Measurements from ENCODE around the gene DBH. TPM values are rescaled to one million over a fixed set of nuclear protein-coding genes. Genes with fewer than 3 reads are reported as not detected.

Gene DBH
- polyA plus RNA-seq, 1 donor, result 0.66 TPM

DNA sequence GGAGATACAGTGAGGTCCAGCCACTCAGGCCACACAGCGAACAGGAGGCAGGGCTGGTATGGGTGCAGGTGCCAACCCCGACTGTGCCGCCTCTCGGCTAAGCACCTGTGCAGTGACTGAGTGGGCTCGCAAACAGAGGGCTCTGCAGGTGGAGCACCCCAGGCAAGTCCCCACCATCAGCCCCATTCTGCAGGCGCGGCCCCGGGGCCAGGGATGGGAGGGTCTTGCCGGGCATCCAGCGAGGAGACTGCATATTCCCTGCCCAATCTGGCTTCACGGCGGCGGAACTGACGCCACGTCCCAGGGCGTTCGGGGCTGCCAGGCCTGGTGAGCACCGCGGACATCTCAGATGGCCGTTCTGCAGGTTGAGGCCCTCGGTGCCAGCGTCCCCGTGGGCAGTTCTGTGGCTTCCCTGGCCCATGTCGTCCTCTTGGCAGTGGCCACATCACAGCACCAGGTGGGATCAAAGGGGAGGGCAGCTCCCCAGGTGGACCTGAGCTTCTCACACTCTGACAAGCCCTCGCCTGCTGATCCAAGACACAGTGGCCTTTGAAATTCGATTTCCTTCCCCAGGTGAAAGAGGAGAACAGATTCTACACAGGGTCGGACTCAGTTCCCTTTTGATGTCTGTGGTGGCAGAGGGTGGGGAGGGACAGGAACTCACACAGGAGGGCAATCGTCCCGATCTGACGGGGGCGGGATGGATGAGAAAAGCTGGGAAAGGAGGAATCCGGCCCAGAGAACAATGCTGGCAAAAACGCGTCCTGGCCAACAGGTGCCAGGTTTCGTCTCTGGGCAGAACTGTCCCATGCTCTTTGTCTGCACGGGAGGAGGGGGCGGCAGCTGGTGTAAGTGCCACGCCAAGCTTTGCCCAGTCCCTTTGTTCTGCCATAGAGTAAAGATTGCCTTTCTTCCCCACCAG is 18.8 kb downstream of the DBH start:
- Histone ChIP-seq H3K9me3 (ENCODE audit: control insufficient read depth, low read depth, low read length) (peaks cover 8% of the 10 kb centered on the region), H3K36me3 (ENCODE audit: control insufficient read depth, insufficient read depth, low read length) (no peaks in the 10 kb centered on the region), H3K4me1 (ENCODE audit: control insufficient read depth, insufficient read depth, low read length) (peaks cover 13% of the 10 kb centered on the region), H3K4me3 (ENCODE audit: low read length) (no peak overlapping the region), H3K27me3 (ENCODE audit: control insufficient read depth, insufficient read depth, low read length) (peaks cover 55% of the 10 kb centered on the region), H3K27ac (ENCODE audit: low read length) (no peak overlapping the region)
- no CpG with 5 or more reads among the region's 38 CpGs for WGBS (ENCODE audit: insufficient coverage, low lambda C conversion rate)
- DNase-seq, result no peak

DNA sequence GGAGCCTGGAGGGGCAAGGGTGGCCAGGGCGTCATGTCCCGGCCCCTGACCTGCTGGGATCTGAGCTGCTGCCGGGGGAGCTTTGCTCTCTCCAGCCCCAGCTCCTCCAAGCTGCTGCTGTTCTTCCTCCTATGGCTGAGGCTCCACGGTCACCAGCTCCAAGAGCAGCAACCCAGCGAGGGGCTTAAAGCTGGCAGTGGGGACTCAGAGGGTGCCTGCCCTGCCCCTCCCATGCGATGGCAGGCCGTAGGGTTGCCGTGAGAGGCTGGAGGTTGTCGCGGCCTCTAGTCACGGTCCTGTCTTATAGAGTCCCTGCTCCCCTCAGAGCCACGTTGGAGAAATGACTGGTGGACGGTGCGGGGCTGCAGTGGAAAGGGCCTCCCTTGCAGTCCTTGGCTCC is 19.5 kb downstream of the DBH start:
- Histone ChIP-seq H3K36me3 (ENCODE audit: control insufficient read depth, insufficient read depth, low read length) (no peaks in the 10 kb centered on the region), H3K4me1 (ENCODE audit: control insufficient read depth, insufficient read depth, low read length) (peaks cover 13% of the 10 kb centered on the region), H3K27me3 (ENCODE audit: control insufficient read depth, insufficient read depth, low read length) (peaks cover 57% of the 10 kb centered on the region), H3K9me3 (ENCODE audit: control insufficient read depth, low read depth, low read length) (peaks cover 8% of the 10 kb centered on the region), H3K27ac (ENCODE audit: low read length) (no peak overlapping the region), H3K4me3 (ENCODE audit: low read length) (no peak overlapping the region)
- WGBS (ENCODE audit: insufficient coverage, low lambda C conversion rate), result no CpG with 5 or more reads among the region's 14 CpGs
- DNase-seq, result no peak

DNA sequence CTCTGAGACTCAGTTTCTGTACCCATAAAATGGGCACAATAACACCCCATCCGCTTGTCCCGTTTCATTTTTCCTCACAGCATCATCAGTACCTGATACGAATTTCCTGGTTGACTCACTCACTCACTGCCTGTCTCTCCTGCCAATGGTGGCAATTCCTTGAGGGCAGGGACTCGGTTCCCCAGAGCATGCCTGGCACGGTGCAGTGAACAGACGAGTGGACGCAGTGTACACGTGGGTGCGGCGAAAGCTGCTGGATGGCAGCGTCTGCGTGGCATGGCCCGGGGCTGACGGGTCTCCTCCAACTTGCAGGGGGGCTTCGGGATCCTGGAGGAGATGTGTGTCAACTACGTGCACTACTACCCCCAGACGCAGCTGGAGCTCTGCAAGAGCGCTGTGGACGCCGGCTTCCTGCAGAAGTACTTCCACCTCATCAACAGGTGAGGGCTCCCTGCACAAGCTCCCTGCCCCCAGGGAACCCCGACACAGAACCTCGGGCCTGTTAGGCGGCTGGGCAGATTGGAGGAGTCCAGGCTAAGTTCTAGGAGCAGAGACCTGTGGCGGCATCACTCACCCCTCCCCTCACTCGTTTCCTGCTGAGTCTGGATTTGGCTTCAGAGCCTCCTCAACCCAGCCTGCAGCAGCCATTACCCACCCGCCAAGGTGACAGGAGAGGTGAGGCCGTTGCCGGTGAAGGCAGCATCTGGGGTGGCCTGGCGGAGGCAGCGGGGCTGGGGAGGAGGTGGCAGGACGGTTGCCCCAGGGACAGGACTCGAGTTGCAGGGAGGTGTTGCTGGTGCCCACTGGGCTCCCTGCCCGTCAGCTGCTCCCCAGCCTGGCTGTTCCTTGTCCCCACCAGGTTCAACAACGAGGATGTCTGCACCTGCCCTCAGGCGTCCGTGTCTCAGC is 20.3 kb downstream of the DBH start:
- H3K9me3 ChIP-seq (ENCODE audit: control insufficient read depth, low read depth, low read length), result peaks cover 8% of the 10 kb centered on the region
- no peak overlapping the region for H3K4me3 ChIP-seq (ENCODE audit: low read length)
- no CpG with 5 or more reads among the region's 36 CpGs for WGBS (ENCODE audit: insufficient coverage, low lambda C conversion rate)
- no peak for DNase-seq
- peaks cover 13% of the 10 kb centered on the region for H3K4me1 ChIP-seq (ENCODE audit: control insufficient read depth, insufficient read depth, low read length)
- H3K27me3 ChIP-seq (ENCODE audit: control insufficient read depth, insufficient read depth, low read length), result peaks cover 57% of the 10 kb centered on the region
- H3K27ac ChIP-seq (ENCODE audit: low read length), result no peak overlapping the region
- H3K36me3 ChIP-seq (ENCODE audit: control insufficient read depth, insufficient read depth, low read length), result no peaks in the 10 kb centered on the region

DNA sequence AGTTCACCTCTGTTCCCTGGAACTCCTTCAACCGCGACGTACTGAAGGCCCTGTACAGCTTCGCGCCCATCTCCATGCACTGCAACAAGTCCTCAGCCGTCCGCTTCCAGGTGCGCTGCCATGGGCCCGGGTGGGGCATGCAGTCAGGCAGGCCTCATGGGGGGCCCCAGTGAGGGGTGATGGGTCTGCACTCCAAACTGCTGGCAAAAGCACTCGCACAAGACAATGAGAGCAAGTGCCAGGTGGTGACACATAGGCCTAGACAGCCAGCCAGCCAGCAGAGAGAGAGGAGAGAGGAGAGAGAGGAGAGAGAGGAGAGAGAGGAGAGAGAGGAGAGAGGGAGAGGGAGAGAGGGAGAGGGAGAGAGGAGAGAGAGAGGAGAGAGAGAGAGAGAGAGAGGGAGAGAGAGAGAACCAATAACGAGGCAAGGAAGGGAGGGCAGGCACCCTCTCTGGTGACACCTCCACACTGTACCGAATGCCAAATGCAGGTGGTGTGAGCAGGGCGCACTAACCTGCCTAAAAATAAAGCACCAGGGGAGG is 21.0 kb downstream of the DBH start:
- Histone ChIP-seq H3K27ac (ENCODE audit: low read length) (no peak overlapping the region), H3K27me3 (ENCODE audit: control insufficient read depth, insufficient read depth, low read length) (peaks cover 57% of the 10 kb centered on the region), H3K9me3 (ENCODE audit: control insufficient read depth, low read depth, low read length) (peaks cover 8% of the 10 kb centered on the region), H3K4me1 (ENCODE audit: control insufficient read depth, insufficient read depth, low read length) (peaks cover 13% of the 10 kb centered on the region), H3K36me3 (ENCODE audit: control insufficient read depth, insufficient read depth, low read length) (no peaks in the 10 kb centered on the region), H3K4me3 (ENCODE audit: low read length) (no peak overlapping the region)
- WGBS (ENCODE audit: insufficient coverage, low lambda C conversion rate), result no CpG with 5 or more reads among the region's 13 CpGs
- DNase-seq, result no peak

DNA sequence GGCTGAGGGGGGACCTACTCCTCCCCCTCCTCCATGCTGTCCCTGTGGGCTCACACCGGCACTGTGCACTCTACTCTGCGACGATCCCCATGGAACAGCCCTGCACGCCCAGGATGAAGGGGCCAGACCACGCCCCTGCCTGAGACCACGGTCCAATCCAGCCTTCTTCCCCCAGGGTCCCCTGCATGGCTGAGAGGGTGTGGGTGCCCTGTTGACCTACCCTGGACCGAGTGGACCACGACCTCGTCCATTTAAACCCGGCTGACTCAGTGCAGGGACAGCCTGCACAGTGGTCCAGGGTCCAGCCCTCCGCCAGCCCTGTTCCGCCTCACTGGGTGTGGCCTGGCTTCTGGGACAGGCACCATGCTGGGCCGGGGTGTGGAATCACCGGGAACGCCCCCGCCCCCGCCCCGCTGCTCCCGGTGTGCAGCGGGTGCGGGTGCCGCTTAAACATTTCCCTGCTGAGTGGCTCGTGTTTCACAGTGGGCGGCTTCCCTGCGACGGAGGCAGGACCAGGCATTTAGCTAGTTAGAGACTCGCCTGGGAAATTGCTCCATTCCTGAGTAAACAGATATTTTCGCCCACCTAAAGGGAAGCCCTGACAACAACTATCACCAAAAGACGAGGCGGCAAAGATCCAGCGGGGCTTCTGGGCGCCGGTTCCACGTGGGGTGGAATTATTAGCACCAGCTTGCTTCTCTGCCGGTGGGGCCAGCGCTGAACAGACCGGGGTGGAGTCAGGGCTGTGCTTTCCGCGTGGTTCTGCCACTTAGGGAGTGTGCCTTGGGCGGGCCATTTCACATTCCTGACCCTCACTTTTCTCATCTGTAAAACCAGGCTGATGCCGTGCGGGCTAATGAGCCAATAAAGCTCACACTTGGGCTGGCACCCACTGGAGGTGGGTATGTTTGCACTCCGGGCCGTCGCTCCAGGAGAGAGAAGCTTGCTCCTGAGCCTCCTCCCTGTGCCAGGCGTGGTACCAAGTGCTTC is 22.6 kb downstream of the DBH start:
- H3K27ac ChIP-seq (ENCODE audit: low read length), result no peak overlapping the region
- peaks cover 13% of the 10 kb centered on the region for H3K4me1 ChIP-seq (ENCODE audit: control insufficient read depth, insufficient read depth, low read length)
- no CpG with 5 or more reads among the region's 46 CpGs for WGBS (ENCODE audit: insufficient coverage, low lambda C conversion rate)
- peaks cover 57% of the 10 kb centered on the region for H3K27me3 ChIP-seq (ENCODE audit: control insufficient read depth, insufficient read depth, low read length)
- no peak overlapping the region for H3K4me3 ChIP-seq (ENCODE audit: low read length)
- H3K36me3 ChIP-seq (ENCODE audit: control insufficient read depth, insufficient read depth, low read length), result no peaks in the 10 kb centered on the region
- peak; percentile 62 to 73 for DNase-seq
- H3K9me3 ChIP-seq (ENCODE audit: control insufficient read depth, low read depth, low read length), result peaks cover 8% of the 10 kb centered on the region

DNA sequence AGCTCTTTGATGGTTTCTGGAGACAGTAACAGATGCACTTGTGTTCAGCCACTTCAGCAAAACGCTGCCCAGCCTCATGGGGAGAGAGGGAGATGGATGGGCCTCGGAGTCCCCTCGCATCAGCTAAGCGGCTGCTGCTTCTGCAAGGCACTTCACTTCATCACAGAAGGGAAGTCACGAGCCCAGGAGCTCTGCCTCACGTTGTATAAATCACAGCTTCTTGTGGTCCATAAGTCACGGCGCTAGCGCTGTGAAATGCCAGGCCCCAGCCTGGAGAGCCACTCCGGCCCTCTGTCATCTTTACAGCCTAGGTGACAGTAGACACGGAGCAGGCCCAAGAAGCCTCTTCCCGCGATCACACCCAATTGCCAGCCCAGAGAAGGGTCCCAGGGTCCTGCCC is 23.4 kb downstream of the DBH start:
- Histone ChIP-seq H3K27ac (ENCODE audit: low read length) (no peak overlapping the region), H3K4me3 (ENCODE audit: low read length) (no peak overlapping the region), H3K9me3 (ENCODE audit: control insufficient read depth, low read depth, low read length) (peaks cover 8% of the 10 kb centered on the region), H3K36me3 (ENCODE audit: control insufficient read depth, insufficient read depth, low read length) (no peaks in the 10 kb centered on the region), H3K27me3 (ENCODE audit: control insufficient read depth, insufficient read depth, low read length) (peaks cover 56% of the 10 kb centered on the region), H3K4me1 (ENCODE audit: control insufficient read depth, insufficient read depth, low read length) (peaks cover 13% of the 10 kb centered on the region)
- WGBS (ENCODE audit: insufficient coverage, low lambda C conversion rate), result no CpG with 5 or more reads among the region's 13 CpGs
- DNase-seq, result no peak

DNA sequence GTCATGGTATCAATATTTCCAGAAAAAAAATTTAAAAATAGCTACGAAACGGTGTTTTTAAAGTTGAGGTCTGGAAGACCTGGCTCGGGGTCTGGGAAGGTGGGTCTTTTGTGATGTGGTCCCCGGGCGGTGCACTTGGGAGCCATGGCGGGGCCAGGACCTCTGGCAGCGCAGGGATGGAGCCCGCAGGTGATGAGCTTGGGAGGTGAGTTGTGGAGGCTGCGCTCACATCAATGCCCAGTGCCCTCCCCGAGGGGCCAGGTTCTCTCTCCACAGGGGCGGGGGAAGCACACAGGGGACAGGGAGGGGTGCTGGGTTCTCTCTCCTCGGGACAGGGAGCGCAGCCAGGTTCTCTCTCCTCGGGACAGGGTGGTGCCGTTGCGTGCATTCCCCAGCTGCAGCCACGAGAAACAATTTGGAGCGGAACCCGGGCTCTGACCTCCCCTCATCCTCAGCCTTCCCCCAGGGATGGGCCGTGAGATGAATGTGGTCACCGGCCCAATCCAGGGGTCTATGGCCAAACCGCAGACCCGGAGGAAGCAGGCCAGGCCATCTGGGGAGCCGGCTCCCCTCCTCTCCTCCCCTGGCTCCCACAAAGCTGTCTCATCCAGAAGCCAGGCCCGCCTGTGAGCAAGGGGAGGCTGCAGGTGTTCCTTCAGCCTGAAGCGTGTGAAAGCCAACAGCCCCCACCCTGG is 25.8 kb downstream of the DBH start:
- H3K4me3 ChIP-seq (ENCODE audit: low read length), result no peak overlapping the region
- H3K9me3 ChIP-seq (ENCODE audit: control insufficient read depth, low read depth, low read length), result peaks cover 4% of the 10 kb centered on the region
- H3K27ac ChIP-seq (ENCODE audit: low read length), result no peak overlapping the region
- DNase-seq, result no peak
- H3K36me3 ChIP-seq (ENCODE audit: control insufficient read depth, insufficient read depth, low read length), result no peaks in the 10 kb centered on the region
- WGBS (ENCODE audit: insufficient coverage, low lambda C conversion rate), result no CpG with 5 or more reads among the region's 26 CpGs
- peaks cover 32% of the 10 kb centered on the region for H3K27me3 ChIP-seq (ENCODE audit: control insufficient read depth, insufficient read depth, low read length)
- H3K4me1 ChIP-seq (ENCODE audit: control insufficient read depth, insufficient read depth, low read length), result peaks cover 13% of the 10 kb centered on the region

DNA sequence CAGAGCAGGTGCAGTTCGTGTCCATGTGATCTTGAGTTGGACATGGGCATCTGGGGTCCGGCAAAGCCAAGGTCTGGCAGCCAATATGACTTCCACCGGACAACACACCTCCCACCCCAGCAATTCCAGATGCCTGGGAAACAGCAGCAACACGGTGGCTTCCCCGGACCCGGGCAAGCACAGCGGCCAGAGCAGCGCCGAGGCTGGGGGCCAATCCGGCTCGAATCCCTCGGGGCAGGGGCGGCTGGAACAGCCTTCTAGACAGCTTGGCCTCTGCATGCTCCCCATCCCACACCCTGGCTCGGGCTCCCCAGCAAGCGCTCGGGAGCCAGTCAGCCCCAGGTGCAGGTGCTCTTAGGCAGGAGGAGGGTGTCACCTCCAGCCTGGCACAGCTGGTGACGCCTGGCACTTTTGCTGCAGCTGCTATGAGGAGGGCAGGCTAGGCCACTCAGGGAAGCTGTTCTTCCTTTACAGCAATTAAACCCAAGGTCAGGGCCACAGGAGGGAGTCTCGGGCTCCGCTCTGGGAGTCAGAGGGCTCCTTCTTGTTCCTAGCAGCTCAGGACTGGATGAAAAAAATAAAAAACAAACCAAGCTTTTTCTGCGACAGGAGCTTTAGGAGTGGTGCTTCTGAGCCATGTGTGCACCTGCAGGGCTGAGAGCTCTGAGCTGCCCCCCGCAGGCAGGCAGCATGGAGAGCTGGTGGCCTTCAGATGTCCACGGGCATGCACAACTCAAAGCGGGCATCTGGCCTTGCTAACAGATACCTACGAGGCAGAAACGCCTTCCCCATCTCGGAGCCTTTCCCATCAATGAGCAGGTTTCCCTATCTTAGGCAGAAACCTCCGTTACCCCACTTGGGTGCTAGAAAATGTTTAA is 28.2 kb downstream of the DBH start:
- no peak overlapping the region for H3K27ac ChIP-seq (ENCODE audit: low read length)
- H3K9me3 ChIP-seq (ENCODE audit: control insufficient read depth, low read depth, low read length), result no peaks in the 10 kb centered on the region
- no CpG with 5 or more reads among the region's 27 CpGs for WGBS (ENCODE audit: insufficient coverage, low lambda C conversion rate)
- H3K4me1 ChIP-seq (ENCODE audit: control insufficient read depth, insufficient read depth, low read length), result peaks cover under 1% of the 10 kb centered on the region
- H3K4me3 ChIP-seq (ENCODE audit: low read length), result no peak overlapping the region
- peaks cover 9% of the 10 kb centered on the region for H3K27me3 ChIP-seq (ENCODE audit: control insufficient read depth, insufficient read depth, low read length)
- no peaks in the 10 kb centered on the region for H3K36me3 ChIP-seq (ENCODE audit: control insufficient read depth, insufficient read depth, low read length)
- DNase-seq, result no peak
